Adipocyte (in vitro differentiated cells): ENCODE measurements around the gene AMH.
"Not testable (repeated sequence)": the region's sequence is repeated elsewhere in the genome, so short reads cannot be mapped to it uniquely, and the experiment has no call there.

ENCODE experiments used
- DNase-seq: peaks from one replicate; pipeline ENCODE4 v3.0.0-alpha.2; 2015; ENCODE audit warnings: low read depth
- H3K27me3 ChIP-seq: replicated peaks from 2 replicates; pipeline ENCODE4 v1.7.0; 2013; ENCODE audit warnings: mild to moderate bottlenecking, low read length, moderate library complexity; ENCODE audit not compliant: control insufficient read depth, insufficient read depth
- H3K36me3 ChIP-seq: 2 replicates; pipeline ENCODE4 v1.7.0; 2013; ENCODE audit warnings: low read length, mild to moderate bottlenecking, moderate library complexity; ENCODE audit not compliant: control insufficient read depth, insufficient read depth, severe bottlenecking
- H3K4me1 ChIP-seq: 2 replicates; pipeline ENCODE4 v1.7.0; 2013; ENCODE audit warnings: mild to moderate bottlenecking, low read length, moderate library complexity; ENCODE audit not compliant: control insufficient read depth, insufficient read depth
- H3K4me3 ChIP-seq: 2 replicates; pipeline ENCODE4 v1.7.0; 2013; ENCODE audit warnings: mild to moderate bottlenecking, low read length, moderate library complexity
- H3K9ac ChIP-seq: 2 replicates; pipeline ENCODE4 v1.7.0; 2013; ENCODE audit warnings: mild to moderate bottlenecking, low read length, moderate library complexity
- H3K9me3 ChIP-seq: 2 replicates; pipeline ENCODE4 v1.7.0; 2013; ENCODE audit warnings: mild to moderate bottlenecking, low read length, moderate library complexity; ENCODE audit not compliant: control insufficient read depth

Gene AMH

GRCh38 chr19:2275588-2276428, 26.7 kb downstream of the AMH start:
- DNase-seq: no peak
- H3K4me3 ChIP-seq: peak overlapping the region; percentile 32
- peaks cover 24% of the 10 kb centered on the region for H3K36me3 ChIP-seq
- peaks cover 34% of the 10 kb centered on the region for H3K4me1 ChIP-seq
- H3K9ac ChIP-seq: peak overlapping the region; percentile 43
- H3K9me3 ChIP-seq: no peaks in the 10 kb centered on the region
- H3K27me3 ChIP-seq: no peaks in the 10 kb centered on the region

DNA sequence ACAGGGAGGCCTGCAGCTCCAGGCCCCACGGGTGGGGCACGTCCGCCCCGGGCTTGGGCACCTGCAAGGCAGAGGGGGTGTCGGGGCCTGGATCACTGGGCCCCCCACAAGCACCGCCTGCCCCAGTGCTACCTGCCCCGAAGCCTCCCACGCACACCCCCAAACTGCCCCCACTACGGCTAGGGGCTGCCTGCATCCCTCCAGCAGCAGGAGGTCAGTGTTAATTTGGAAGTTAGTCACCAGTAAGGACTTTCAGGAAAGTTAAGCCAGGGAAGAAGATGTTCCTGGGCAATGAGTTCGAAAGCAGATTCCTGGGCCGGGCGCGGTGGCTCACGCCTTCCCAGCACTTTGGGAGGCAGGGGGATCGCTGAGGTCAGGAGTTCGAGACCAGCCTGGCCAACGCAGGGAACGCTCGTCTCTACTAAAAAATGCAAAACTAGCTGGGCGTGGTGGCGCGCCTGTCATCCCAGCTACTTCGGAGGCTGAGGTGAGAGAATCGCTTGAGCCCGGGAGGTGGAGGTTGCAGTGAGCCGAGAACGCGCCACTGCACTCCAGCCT, 27.4 kb downstream of the AMH start:
- Histone ChIP-seq H3K36me3 (peaks cover 21% of the 10 kb centered on the region), H3K27me3 (no peaks in the 10 kb centered on the region), H3K4me1 (peaks cover 33% of the 10 kb centered on the region), H3K4me3 (no peak overlapping the region), H3K9ac (no peak overlapping the region), H3K9me3 (no peaks in the 10 kb centered on the region)
- no peak for DNase-seq

- H3K4me1 ChIP-seq: peaks cover 34% of the 10 kb centered on the region
- H3K9me3 ChIP-seq: no peaks in the 10 kb centered on the region
- no peak overlapping the region for H3K9ac ChIP-seq
- H3K27me3 ChIP-seq: no peaks in the 10 kb centered on the region
- peaks cover 17% of the 10 kb centered on the region for H3K36me3 ChIP-seq
- no peak overlapping the region for H3K4me3 ChIP-seq
- DNase-seq: no peak
Measured at GRCh38 chr19:2277138-2277537, 28.0 kb downstream of the AMH start.

- no peak for DNase-seq
- no peaks in the 10 kb centered on the region for H3K27me3 ChIP-seq
- peaks cover 9% of the 10 kb centered on the region for H3K36me3 ChIP-seq
- H3K9me3 ChIP-seq: no peaks in the 10 kb centered on the region
- H3K9ac ChIP-seq: no peak overlapping the region
- no peak overlapping the region for H3K4me3 ChIP-seq
- H3K4me1 ChIP-seq: peaks cover 24% of the 10 kb centered on the region
Measured at GRCh38 chr19:2278459-2279158, 29.5 kb downstream of the AMH start.

GRCh38 chr19:2280633-2281264, 31.6 kb downstream of the AMH start:
- Histone ChIP-seq H3K4me3 (no peak overlapping the region), H3K9ac (no peak overlapping the region), H3K27me3 (no peaks in the 10 kb centered on the region), H3K4me1 (peaks cover 8% of the 10 kb centered on the region), H3K9me3 (no peaks in the 10 kb centered on the region), H3K36me3 (no peaks in the 10 kb centered on the region)
- no peak for DNase-seq

DNA sequence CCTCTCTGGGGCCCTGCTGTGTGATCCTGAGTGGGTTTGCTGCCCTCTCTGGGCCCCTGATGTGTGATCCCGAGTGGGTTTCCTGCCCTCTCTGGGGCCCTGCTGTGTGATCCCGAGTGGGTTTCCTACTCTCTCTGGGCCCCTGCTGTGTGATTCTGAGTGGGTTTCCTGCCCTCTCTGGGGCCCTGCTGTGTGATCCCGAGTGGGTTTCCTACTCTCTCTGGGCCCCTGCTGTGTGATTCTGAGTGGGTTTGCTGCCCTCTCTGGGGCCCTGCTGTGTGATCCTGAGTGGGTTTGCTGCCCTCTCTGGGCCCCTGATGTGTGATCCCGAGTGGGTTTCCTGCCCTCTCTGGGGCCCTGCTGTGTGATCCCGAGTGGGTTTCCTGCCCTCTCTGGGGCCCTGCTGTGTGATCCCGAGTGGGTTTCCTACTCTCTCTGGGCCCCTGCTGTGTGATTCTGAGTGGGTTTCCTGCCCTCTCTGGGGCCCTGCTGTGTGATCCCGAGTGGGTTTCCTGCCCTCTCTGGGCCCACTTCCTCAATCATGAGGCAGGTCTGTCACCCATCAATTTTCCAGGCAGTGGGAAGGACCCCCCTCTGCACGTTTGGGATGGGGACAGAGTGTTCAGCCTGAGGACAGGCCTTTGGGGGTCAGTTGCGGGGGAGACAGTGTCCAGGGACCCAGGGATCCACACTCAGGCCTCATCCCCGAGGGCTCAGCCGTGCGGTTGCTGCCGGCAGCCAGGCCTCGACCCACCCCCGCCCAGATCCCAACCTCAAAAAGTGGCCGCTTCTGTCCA, 32.3 kb downstream of the AMH start:
- H3K27me3 ChIP-seq, H3K4me1 ChIP-seq, H3K36me3 ChIP-seq, H3K9me3 ChIP-seq, DNase-seq: not testable (repeated sequence)
- Histone ChIP-seq H3K9ac (peak overlapping the region; percentile 46), H3K4me3 (peak overlapping the region; percentile 41)

DNA sequence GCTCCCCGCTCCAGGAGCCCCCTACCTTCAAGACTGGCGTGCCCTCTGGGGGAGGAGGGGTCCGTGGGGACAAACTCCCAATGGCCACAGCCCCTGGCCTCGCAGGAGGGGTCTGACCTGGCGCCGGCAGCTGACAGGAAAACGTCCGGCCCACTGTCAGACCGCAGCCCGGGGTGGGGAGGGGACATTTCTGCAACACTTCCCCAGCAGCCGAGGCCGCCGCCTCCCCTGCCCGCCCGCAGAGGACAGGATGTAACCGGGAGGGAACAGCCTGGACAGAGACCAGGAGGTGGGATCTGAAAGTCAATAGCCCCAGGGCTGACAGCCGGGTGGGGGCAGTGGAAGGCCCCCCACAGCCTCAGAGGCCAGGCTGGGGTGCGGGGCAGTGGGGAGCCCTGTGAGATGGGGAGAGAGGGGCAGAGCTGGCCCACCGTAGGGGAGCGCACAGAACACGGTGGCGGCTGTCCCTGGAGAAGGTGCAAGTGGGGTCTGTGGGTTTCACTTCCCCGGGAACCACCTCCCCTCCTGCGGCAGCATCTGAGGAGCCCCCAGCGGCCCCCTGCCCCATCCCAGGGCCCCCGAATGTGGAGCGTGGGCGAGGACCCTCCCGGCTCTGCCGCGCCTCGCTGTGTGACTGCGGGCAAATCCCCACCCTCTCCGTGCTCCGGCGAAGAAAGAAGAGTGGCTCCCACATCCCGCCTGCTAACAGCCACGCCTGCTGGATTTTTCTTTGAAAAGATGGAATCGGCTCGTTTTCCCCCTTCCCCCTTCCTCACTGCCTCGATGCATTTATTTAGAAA, 33.1 kb downstream of the AMH start, which contains the start of gene PEAK3:
Gene PEAK3, minus strand, starts transcription at position 114 of the 800 bp plus-strand sequence. CDS start 1,244 bp downstream, outside the sequence.
- Histone ChIP-seq H3K9me3 (no peaks in the 10 kb centered on the region), H3K27me3 (no peaks in the 10 kb centered on the region), H3K9ac (peak within 1 kb of the TSS; percentile 46), H3K4me1 (peaks cover 8% of the 10 kb centered on the region), H3K4me3 (peak within 1 kb of the TSS; percentile 41), H3K36me3 (no peaks in the 10 kb centered on the region)
- peak; percentile 59 for DNase-seq

DNA sequence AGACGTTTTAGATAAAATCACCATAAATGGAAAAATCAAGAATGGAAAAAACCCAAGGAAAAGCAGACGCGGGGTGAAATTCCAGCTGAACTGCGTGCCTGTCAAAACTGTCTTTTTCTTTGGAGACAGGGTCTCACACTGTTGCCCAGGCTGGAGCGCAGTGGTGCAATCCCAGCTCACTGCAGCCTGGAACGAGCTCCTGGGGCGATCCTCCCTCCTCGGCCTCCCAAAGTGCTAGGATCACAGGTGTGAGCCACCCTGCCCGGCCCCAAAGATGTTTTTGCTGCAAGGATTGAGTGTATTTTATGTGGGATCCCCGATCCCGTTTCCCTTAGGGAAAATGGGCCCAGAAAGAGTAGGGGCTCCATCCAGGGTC, 33.7 kb downstream of the AMH start:
- Histone ChIP-seq H3K9ac (no peak overlapping the region), H3K9me3 (no peaks in the 10 kb centered on the region), H3K27me3 (no peaks in the 10 kb centered on the region), H3K4me1 (peaks cover 8% of the 10 kb centered on the region), H3K4me3 (no peak overlapping the region), H3K36me3 (no peaks in the 10 kb centered on the region)
- no peak for DNase-seq

- H3K4me1 ChIP-seq: peaks cover 8% of the 10 kb centered on the region
- H3K9me3 ChIP-seq: no peaks in the 10 kb centered on the region
- H3K36me3 ChIP-seq: no peaks in the 10 kb centered on the region
- H3K4me3 ChIP-seq: no peak overlapping the region
- peaks cover 7% of the 10 kb centered on the region for H3K27me3 ChIP-seq
- DNase-seq: no peak
- H3K9ac ChIP-seq: no peak overlapping the region
Measured at GRCh38 chr19:2283835-2284507, 34.8 kb downstream of the AMH start.
